ENCODE results near the gene MPRIP. TPM values are rescaled to one million over a fixed set of nuclear protein-coding genes. Genes with fewer than 3 reads are reported as not detected.
"Not testable (repeated sequence)": the region's sequence is repeated elsewhere in the genome, so short reads cannot be mapped to it uniquely, and the experiment has no call there.

The MPRIP gene
- total and polyA plus RNA-seq, 2 donors (not counting 3 experiments of a cell fraction or from before 2014, with no cell fraction given) = 94.6 to 246 TPM

GRCh38 chr17:17004251-17004996 lies 37.8 kb upstream of the MPRIP start:
- no peaks in the 10 kb centered on the region for H3K9me1 ChIP-seq (replicated peaks; ENCODE audit: control insufficient read depth, extremely low read depth, insufficient read depth, low read length)
- ChIA-PET CTCF (no interaction called here), POLR2A (no interaction called here)
- no peak for FAIRE-seq
- H3K27ac ChIP-seq (ENCODE audit: insufficient read depth, low read depth, low read length) = no peak overlapping the region
- no peaks in the 10 kb centered on the region for H3K27me3 ChIP-seq (ENCODE audit: control insufficient read depth in 2 of 2, insufficient read depth in 2 of 2, low read length in 2 of 2)
- H3K79me2 ChIP-seq (ENCODE audit: control insufficient read depth, insufficient read depth, low read length) = no peaks in the 10 kb centered on the region
- H3K36me3 ChIP-seq (ENCODE audit: control insufficient read depth in 2 of 2, extremely low read depth in 1 of 2, insufficient read depth in 2 of 2, low read length in 2 of 2) = no peaks in the 10 kb centered on the region
- H3K4me2 ChIP-seq (ENCODE audit: insufficient read depth, low read length) = no peak overlapping the region
- dilution Hi-C loops (cut with MboI; ENCODE audit: extremely low pct_ligation_motif_present, low sequenced_read_pairs) = no loop called here
- no peaks in the 10 kb centered on the region for H3K9me3 ChIP-seq (replicated peaks; ENCODE audit: control insufficient read depth, insufficient read depth, low read length)
- H3K4me3 ChIP-seq (replicated peaks in 1 of 3; ENCODE audit: insufficient read depth in 1 of 3, low read depth in 1 of 3, low read length in 3 of 3) = no peak overlapping the region
- no peak overlapping the region for H3K9ac ChIP-seq (replicated peaks; ENCODE audit: extremely low read depth, insufficient read depth, low read length)
- BruUV-seq (replicated peaks) = no TSS peak
- no peaks in the 10 kb centered on the region for H4K20me1 ChIP-seq (replicated peaks; ENCODE audit: control insufficient read depth, extremely low read depth, insufficient read depth, low read length)
- DNase-seq (ENCODE audit: low read depth, low spot score) = no peak
- intact Hi-C loops (cut with micrococcal nuclease) = loop anchor here (5.0 to 10.0 kb wide), 4 partner anchors 60 to 310 kb away; partner anchors contain the start of genes FLCN and PLD6
- no peak overlapping the region for H2AFZ ChIP-seq (ENCODE audit: low read depth, low read length)
- H3K4me1 ChIP-seq (ENCODE audit: control insufficient read depth, extremely low read depth, insufficient read depth, low read length) = no peaks in the 10 kb centered on the region
- TF ChIP-seq JUN (IDR thresholded peaks at IDR 0.05; ENCODE audit: borderline replicate concordance, insufficient read depth, insufficient read length, low read depth) (no peak), MYC (IDR thresholded peaks at IDR 0.05; ENCODE audit: low read depth, low read length) (no peak), CTCF (IDR thresholded peaks at IDR 0.05; ENCODE audit: extremely low read depth in 1 of 2, insufficient read depth in 1 of 2, low read depth in 1 of 2, low read length in 2 of 2) (no peak)

DNA sequence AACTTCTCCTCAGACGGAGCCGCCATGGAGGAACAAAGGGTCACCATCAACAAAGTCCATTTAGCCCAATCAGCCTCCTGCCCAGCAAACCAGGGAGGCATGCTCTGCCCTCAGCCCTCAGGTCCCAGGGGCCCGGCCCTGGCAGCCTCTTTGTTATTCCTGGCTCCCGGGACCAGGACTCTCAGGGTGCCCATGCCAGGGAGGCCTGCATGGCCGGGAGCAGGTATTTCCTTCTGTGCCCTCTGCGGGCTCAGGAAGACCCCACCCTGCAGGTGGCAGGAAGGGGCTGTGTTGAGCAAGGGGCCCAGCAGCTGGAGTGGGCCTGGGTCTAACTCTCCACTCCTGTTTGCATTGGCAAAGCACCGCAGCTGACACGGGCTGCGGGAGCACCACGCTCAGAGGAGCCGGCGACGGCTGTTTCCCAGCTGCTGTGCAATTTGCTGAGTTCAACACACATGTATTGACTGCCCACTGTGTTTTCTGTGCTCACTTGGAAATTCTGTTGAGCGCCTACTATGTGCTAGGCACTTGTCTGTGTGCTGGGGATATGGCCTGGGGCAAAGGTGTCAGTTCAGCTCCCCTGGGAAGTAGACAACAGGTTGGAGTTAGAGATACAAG lies 37.2 kb upstream of the MPRIP start:
- intact Hi-C loops (cut with micrococcal nuclease) = loop anchor here (5.0 to 10.0 kb wide), 4 partner anchors 60 to 310 kb away; partner anchors contain the start of genes FLCN and PLD6
- H3K27ac ChIP-seq (ENCODE audit: insufficient read depth, low read depth, low read length); H3K9me1 ChIP-seq (replicated peaks; ENCODE audit: control insufficient read depth, extremely low read depth, insufficient read depth, low read length); H3K4me2 ChIP-seq (ENCODE audit: insufficient read depth, low read length); dilution Hi-C loops (cut with MboI; ENCODE audit: extremely low pct_ligation_motif_present, low sequenced_read_pairs); POLR2A ChIA-PET; H3K36me3 ChIP-seq (ENCODE audit: control insufficient read depth in 2 of 2, extremely low read depth in 1 of 2, insufficient read depth in 2 of 2, low read length in 2 of 2); BruUV-seq (replicated peaks); H4K20me1 ChIP-seq (replicated peaks; ENCODE audit: control insufficient read depth, extremely low read depth, insufficient read depth, low read length); H3K9ac ChIP-seq (replicated peaks; ENCODE audit: extremely low read depth, insufficient read depth, low read length); H3K9me3 ChIP-seq (replicated peaks; ENCODE audit: control insufficient read depth, insufficient read depth, low read length); H2AFZ ChIP-seq (ENCODE audit: low read depth, low read length); H3K79me2 ChIP-seq (ENCODE audit: control insufficient read depth, insufficient read depth, low read length); H3K27me3 ChIP-seq (ENCODE audit: control insufficient read depth in 2 of 2, insufficient read depth in 2 of 2, low read length in 2 of 2); H3K4me1 ChIP-seq (ENCODE audit: control insufficient read depth, extremely low read depth, insufficient read depth, low read length); H3K4me3 ChIP-seq (replicated peaks in 1 of 3; ENCODE audit: insufficient read depth in 1 of 3, low read depth in 1 of 3, low read length in 3 of 3); DNase-seq (ENCODE audit: low read depth, low spot score): not testable (repeated sequence)
- CTCF ChIA-PET = interaction anchor here (1.3 kb wide), 1 partner anchor 137 kb away, joined by 6 read pairs; no protein-coding TSS in a partner anchor
- peak; percentile 73 for FAIRE-seq

- CTCF ChIA-PET; DNase-seq (ENCODE audit: low read depth, low spot score); H3K4me1 ChIP-seq (ENCODE audit: control insufficient read depth, extremely low read depth, insufficient read depth, low read length); H2AFZ ChIP-seq (ENCODE audit: low read depth, low read length); H3K9me3 ChIP-seq (replicated peaks; ENCODE audit: control insufficient read depth, insufficient read depth, low read length); H3K27ac ChIP-seq (ENCODE audit: insufficient read depth, low read depth, low read length); dilution Hi-C loops (cut with MboI; ENCODE audit: extremely low pct_ligation_motif_present, low sequenced_read_pairs); H4K20me1 ChIP-seq (replicated peaks; ENCODE audit: control insufficient read depth, extremely low read depth, insufficient read depth, low read length); POLR2A ChIA-PET; H3K27me3 ChIP-seq (ENCODE audit: control insufficient read depth in 2 of 2, insufficient read depth in 2 of 2, low read length in 2 of 2); H3K9ac ChIP-seq (replicated peaks; ENCODE audit: extremely low read depth, insufficient read depth, low read length); H3K9me1 ChIP-seq (replicated peaks; ENCODE audit: control insufficient read depth, extremely low read depth, insufficient read depth, low read length); FAIRE-seq; H3K79me2 ChIP-seq (ENCODE audit: control insufficient read depth, insufficient read depth, low read length); H3K4me3 ChIP-seq (replicated peaks in 1 of 3; ENCODE audit: insufficient read depth in 1 of 3, low read depth in 1 of 3, low read length in 3 of 3); H3K36me3 ChIP-seq (ENCODE audit: control insufficient read depth in 2 of 2, extremely low read depth in 1 of 2, insufficient read depth in 2 of 2, low read length in 2 of 2); H3K4me2 ChIP-seq (ENCODE audit: insufficient read depth, low read length); BruUV-seq (replicated peaks): not testable (repeated sequence)
- intact Hi-C loops (cut with micrococcal nuclease) = loop anchor here (10.0 kb wide), 3 partner anchors 57 to 307 kb away; partner anchors contain the start of gene FLCN
Measured at GRCh38 chr17:17007891-17008290, 34.4 kb upstream of the MPRIP start.

Data from endothelial cell of umbilical vein (primary cell).